Transverse colon (tissue), 4 donors: Measurements from ENCODE around the gene ITGB8.
A peak's percentile ranks its signal among the peaks of the same experiment; 100 is the strongest.

Experiments used
- EP300 ChIP-seq: sonication (generic); formaldehyde crosslinking; IDR thresholded peaks from one replicate; pipeline ENCODE4 v1.6.1; 2017; ENCODE audit warnings: antibody characterized with exemption, low read depth
- POLR2A ChIP-seq: fragments of 450-650 bp; IDR thresholded peaks from one replicate; pipeline ENCODE4 v1.6.1; 2016; ENCODE audit warnings: antibody characterized with exemption, mild to moderate bottlenecking, moderate library complexity
- POLR2AphosphoS5 ChIP-seq, 3 donors: sonication (generic); formaldehyde crosslinking; IDR thresholded peaks; one replicate each; pipeline ENCODE4 v1.6.1; 2016; ENCODE audit warnings: antibody characterized with exemption in 3 of 3
- TF ChIP-seq, protein P1 (sequence below), 5 experiments: fragments of 200-600 bp in 3 of 5; fragments of 450-650 bp in 2 of 5; sonication (generic) in 3 of 5; IDR thresholded peaks; 1 replicate in 2 of 5; 2 replicates in 3 of 5; pipeline ENCODE4 v1.5.1; 2016 to 2017; ENCODE audit warnings: antibody characterized with exemption in 5 of 5, inconsistent platforms in 3 of 5, mild to moderate bottlenecking in 2 of 5, moderate library complexity in 1 of 5

DNA sequence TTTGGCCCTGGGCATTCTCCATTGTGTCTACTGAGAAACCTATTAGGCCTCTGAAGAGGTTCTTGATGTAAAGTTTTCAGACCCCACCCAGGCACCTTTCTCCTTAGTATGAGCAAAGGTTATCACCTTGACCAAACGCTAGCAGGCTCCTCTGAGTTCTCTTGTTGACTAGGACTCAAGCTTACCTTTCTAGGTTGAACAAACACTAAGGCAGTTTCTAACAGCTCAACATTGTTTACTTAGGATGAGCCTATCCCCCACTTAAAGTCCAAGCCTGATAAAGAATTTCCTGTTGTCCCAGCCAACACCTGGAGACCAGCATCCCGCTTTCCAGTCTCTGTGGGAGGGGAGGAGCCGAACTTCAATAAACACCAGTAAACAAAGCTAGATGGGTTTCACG lies 26.3 kb upstream of the ITGB8 start:
- TF ChIP-seq POLR2A: no peak
- TF ChIP-seq, protein P1, sequence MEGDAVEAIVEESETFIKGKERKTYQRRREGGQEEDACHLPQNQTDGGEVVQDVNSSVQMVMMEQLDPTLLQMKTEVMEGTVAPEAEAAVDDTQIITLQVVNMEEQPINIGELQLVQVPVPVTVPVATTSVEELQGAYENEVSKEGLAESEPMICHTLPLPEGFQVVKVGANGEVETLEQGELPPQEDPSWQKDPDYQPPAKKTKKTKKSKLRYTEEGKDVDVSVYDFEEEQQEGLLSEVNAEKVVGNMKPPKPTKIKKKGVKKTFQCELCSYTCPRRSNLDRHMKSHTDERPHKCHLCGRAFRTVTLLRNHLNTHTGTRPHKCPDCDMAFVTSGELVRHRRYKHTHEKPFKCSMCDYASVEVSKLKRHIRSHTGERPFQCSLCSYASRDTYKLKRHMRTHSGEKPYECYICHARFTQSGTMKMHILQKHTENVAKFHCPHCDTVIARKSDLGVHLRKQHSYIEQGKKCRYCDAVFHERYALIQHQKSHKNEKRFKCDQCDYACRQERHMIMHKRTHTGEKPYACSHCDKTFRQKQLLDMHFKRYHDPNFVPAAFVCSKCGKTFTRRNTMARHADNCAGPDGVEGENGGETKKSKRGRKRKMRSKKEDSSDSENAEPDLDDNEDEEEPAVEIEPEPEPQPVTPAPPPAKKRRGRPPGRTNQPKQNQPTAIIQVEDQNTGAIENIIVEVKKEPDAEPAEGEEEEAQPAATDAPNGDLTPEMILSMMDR (IDR thresholded peaks at IDR 0.05): no peak
- peak; percentile 45 for TF ChIP-seq EP300
- peak in 1 of 3 donors; percentile 9 for TF ChIP-seq POLR2AphosphoS5 (IDR thresholded peaks at IDR 0.05)
